IMR-90 (cell line): ENCODE data around the gene DHRS3. TPM values are rescaled to one million over a fixed set of nuclear protein-coding genes. Genes with fewer than 3 reads are reported as not detected.
"Not testable (repeated sequence)": the region's sequence is repeated elsewhere in the genome, so short reads cannot be mapped to it uniquely, and the experiment has no call there.

ENCODE experiments used
- ATAC-seq: fragments of 200-7000 bp; cut with Tn5 transposase; 2 replicates; pipeline ENCODE4 v1.9.1; 2020; ENCODE audit warnings: low read depth, mild to moderate bottlenecking, moderate library complexity
- BruUV-seq: library from RNA; stranded (reverse); fragments of 400-500 nt; replicated peaks from 2 replicates; lab custom pipeline; 2021; lab: Mats Ljungman, UMichigan
- CTCF ChIA-PET: fragments of 300-600 bp; formaldehyde crosslinking; extraction: SDS; loops from one replicate; lab custom pipeline; 2021; ENCODE audit warnings: antibody characterized with exemption; lab: Yijun Ruan, JAX
- POLR2A ChIA-PET: fragments of 300-600 bp; sonication (Branson Sonifier 250); formaldehyde crosslinking; loops from one replicate; lab custom pipeline; 2022; ENCODE audit warnings: antibody characterized with exemption; ENCODE audit not compliant: unreplicated experiment; lab: Charles Lee
- DNase-seq: peaks from one replicate; pipeline ENCODE4 v3.0.0; 2013
- H2AFZ ChIP-seq: replicated peaks from 2 replicates; pipeline ENCODE3; 2013; ENCODE audit warnings: low read length, mild to moderate bottlenecking; ENCODE audit not compliant: poor library complexity
- H2AK5ac ChIP-seq: 2 replicates; pipeline ENCODE4 v1.6.1; 2013; ENCODE audit warnings: low read depth, low read length, inconsistent platforms
- H2AK9ac ChIP-seq: replicated peaks from 2 replicates; pipeline ENCODE3; 2013; ENCODE audit warnings: mild to moderate bottlenecking, low read depth, low read length, moderate library complexity; ENCODE audit not compliant: poor library complexity
- H2BK120ac ChIP-seq: 2 replicates; pipeline ENCODE4 v1.6.1; 2013; ENCODE audit warnings: low read depth, low read length, inconsistent platforms
- H2BK15ac ChIP-seq: 3 replicates; pipeline ENCODE4 v1.6.1; 2013; ENCODE audit warnings: low read depth, low read length, inconsistent platforms
- H2BK20ac ChIP-seq: 2 replicates; pipeline ENCODE4 v1.6.1; 2013; ENCODE audit warnings: low read depth, mild to moderate bottlenecking, inconsistent platforms, low read length, moderate library complexity
- H2BK5ac ChIP-seq: 2 replicates; pipeline ENCODE4 v1.6.1; 2013; ENCODE audit warnings: mild to moderate bottlenecking, low read depth, low read length, inconsistent platforms; ENCODE audit not compliant: poor library complexity, severe bottlenecking
- H3K14ac ChIP-seq: replicated peaks from 2 replicates; pipeline ENCODE4 v1.6.1; 2013; ENCODE audit warnings: low read depth, low read length, inconsistent platforms
- H3K18ac ChIP-seq: 2 replicates; pipeline ENCODE4 v1.6.1; 2013; ENCODE audit warnings: low read depth, low read length, control low read depth
- H3K23ac ChIP-seq: 2 replicates; pipeline ENCODE4 v1.6.1; 2013; ENCODE audit warnings: low read depth, low read length, inconsistent platforms
- H3K27ac ChIP-seq: 2 replicates; pipeline ENCODE4 v1.5.1; 2013; ENCODE audit warnings: mild to moderate bottlenecking, control low read depth, low read length; ENCODE audit not compliant: insufficient read depth
- H3K27me3 ChIP-seq: 2 replicates; pipeline ENCODE4 v1.6.1; 2013; ENCODE audit warnings: low read length; ENCODE audit not compliant: control insufficient read depth, insufficient read depth
- H3K36me3 ChIP-seq: 2 replicates; pipeline ENCODE4 v1.6.1; 2013; ENCODE audit warnings: low read length, mixed read lengths; ENCODE audit not compliant: control insufficient read depth, insufficient read depth
- H3K4ac ChIP-seq: 2 replicates; pipeline ENCODE4 v1.6.1; 2013; ENCODE audit warnings: low read depth, low read length, inconsistent platforms
- H3K4me1 ChIP-seq: 2 replicates; pipeline ENCODE4 v1.6.1; 2013; ENCODE audit warnings: low read length, mixed read lengths; ENCODE audit not compliant: control insufficient read depth, insufficient read depth
- H3K4me2 ChIP-seq: 2 replicates; pipeline ENCODE4 v1.6.1; 2013; ENCODE audit warnings: low read depth, mild to moderate bottlenecking, control low read depth, low read length, moderate library complexity
- H3K4me3 ChIP-seq: 2 replicates; pipeline ENCODE4 v1.5.1; 2013; ENCODE audit warnings: low read depth, mild to moderate bottlenecking, control low read depth, low read length, moderate library complexity; ENCODE audit not compliant: insufficient read depth
- H3K56ac ChIP-seq: 2 replicates; pipeline ENCODE4 v1.6.1; 2013; ENCODE audit warnings: low read length, inconsistent platforms; ENCODE audit not compliant: insufficient read depth; ENCODE audit errors: extremely low read depth
- H3K79me1 ChIP-seq, 2 experiments: 2 replicates each; pipeline ENCODE4 v1.6.1; 2013; ENCODE audit warnings: low read length in 2 of 2, inconsistent platforms in 1 of 2, low read depth in 1 of 2
- H3K9ac ChIP-seq: 2 replicates; pipeline ENCODE4 v1.6.1; 2013; ENCODE audit warnings: low read depth, low read length, control low read depth
- H3K9me1 ChIP-seq: 2 replicates; pipeline ENCODE4 v1.6.1; 2013; ENCODE audit warnings: low read length, inconsistent platforms; ENCODE audit not compliant: insufficient read depth
- H3K9me3 ChIP-seq: 2 replicates; pipeline ENCODE4 v1.6.1; 2013; ENCODE audit warnings: low read length; ENCODE audit not compliant: control insufficient read depth, insufficient read depth
- H4K20me1 ChIP-seq: 2 replicates; pipeline ENCODE4 v1.6.1; 2013; ENCODE audit warnings: low read length, inconsistent platforms; ENCODE audit not compliant: insufficient read depth
- H4K5ac ChIP-seq: 2 replicates; pipeline ENCODE4 v1.6.1; 2013; ENCODE audit warnings: mild to moderate bottlenecking, low read depth, low read length, control low read depth
- H4K8ac ChIP-seq, 2 experiments: 2 replicates each; pipeline ENCODE4 v1.6.1; 2013; ENCODE audit warnings: low read depth in 2 of 2, low read length in 2 of 2, control low read depth in 1 of 2, inconsistent platforms in 1 of 2
- H4K91ac ChIP-seq: 2 replicates; pipeline ENCODE4 v1.6.1; 2013; ENCODE audit warnings: low read depth, low read length, inconsistent platforms; ENCODE audit not compliant: insufficient read depth
- WGBS, 2 experiments: methylation state at CpG; one replicate each; pipeline versions ENCODE4 v1.1.5 to v1.1.7; 2013; ENCODE audit warnings: missing lambda C conversion rate in 2 of 2; ENCODE audit not compliant: insufficient read length in 1 of 2; ENCODE audit errors: extremely low coverage in 2 of 2; 5-methylcytosine and 5-hydroxymethylcytosine counted together
- dilution Hi-C: fragments of 300-500 bp; cut with HindIII; formaldehyde crosslinking; loops from one replicate; pipeline ENCODE4 v1.14.3; 2018; ENCODE audit warnings: low sequenced_read_pairs; ENCODE audit not compliant: unreplicated experiment
- in situ Hi-C: fragments of 300-500 bp; cut with MboI; formaldehyde crosslinking; loops from 3 replicates; pipeline ENCODE4 v1.14.3; 2019; ENCODE audit warnings: low sequenced_read_pairs, inconsistent platforms, mixed read lengths
- intact Hi-C: fragments of 100-400 bp; cut with micrococcal nuclease; formaldehyde crosslinking; loops from 2 replicates; pipeline ENCODE4 v1.10.0; 2022
- polyA plus RNA-seq, 3 experiments: library from polyadenylated mRNA; depleted of rRNA; stranded (reverse); fragments of >200 nt; gene quantifications; 2 replicates each; pipeline ENCODE4 v1.2.3, GENCODE V29; 2012; ENCODE audit warnings: low replicate concordance in 1 of 3
- total RNA-seq: library from RNA; depleted of rRNA; stranded (reverse); fragments of >200 nt; gene quantifications from 2 replicates; pipeline ENCODE4 v1.2.3, GENCODE V29; 2012

DHRS3 gene
- total and polyA plus RNA-seq, 2 of the 4 experiments (the other 2 are of a cell fraction) = 11.2 to 14.5 TPM

GRCh38 chr1:12564251-12564650, 53.8 kb downstream of the DHRS3 start:
- H2AK9ac ChIP-seq, POLR2A ChIA-PET, H4K91ac ChIP-seq, H2BK5ac ChIP-seq, CTCF ChIA-PET, H3K79me1 ChIP-seq, H3K4ac ChIP-seq, H2BK15ac ChIP-seq, H3K9ac ChIP-seq, DNase-seq, H3K4me3 ChIP-seq, H3K4me2 ChIP-seq, H3K23ac ChIP-seq, H4K8ac ChIP-seq, H3K27me3 ChIP-seq, H2AFZ ChIP-seq, H3K56ac ChIP-seq, H3K4me1 ChIP-seq, H3K18ac ChIP-seq, H4K5ac ChIP-seq, in situ Hi-C loops, intact Hi-C loops, H3K9me1 ChIP-seq, BruUV-seq, H2BK20ac ChIP-seq, dilution Hi-C loops, H4K20me1 ChIP-seq, H2BK120ac ChIP-seq, ATAC-seq, H2AK5ac ChIP-seq, H3K14ac ChIP-seq, H3K27ac ChIP-seq: not testable (repeated sequence)
- Histone ChIP-seq H3K36me3 (peaks cover 16% of the 10 kb centered on the region), H3K9me3 (peaks cover 19% of the 10 kb centered on the region)
- no CpG with 5 or more reads among the region's 3 CpGs for WGBS, 2 experiments
